Stimulated activated CD4-positive, alpha-beta T cell treated with anti-CD3 and anti-CD28 coated beads, Interleukin-1b, Interleukin-23, amount 100 ng/mL, for 48 hours (primary cell): Measurements from ENCODE around the gene CLN6.
"Not testable (repeated sequence)": the region's sequence is repeated elsewhere in the genome, so short reads cannot be mapped to it uniquely, and the experiment has no call there.

Experiments
- DNase-seq: peaks from one replicate; pipeline ENCODE4 v3.0.0-alpha.2; 2020

CLN6 gene

DNA sequence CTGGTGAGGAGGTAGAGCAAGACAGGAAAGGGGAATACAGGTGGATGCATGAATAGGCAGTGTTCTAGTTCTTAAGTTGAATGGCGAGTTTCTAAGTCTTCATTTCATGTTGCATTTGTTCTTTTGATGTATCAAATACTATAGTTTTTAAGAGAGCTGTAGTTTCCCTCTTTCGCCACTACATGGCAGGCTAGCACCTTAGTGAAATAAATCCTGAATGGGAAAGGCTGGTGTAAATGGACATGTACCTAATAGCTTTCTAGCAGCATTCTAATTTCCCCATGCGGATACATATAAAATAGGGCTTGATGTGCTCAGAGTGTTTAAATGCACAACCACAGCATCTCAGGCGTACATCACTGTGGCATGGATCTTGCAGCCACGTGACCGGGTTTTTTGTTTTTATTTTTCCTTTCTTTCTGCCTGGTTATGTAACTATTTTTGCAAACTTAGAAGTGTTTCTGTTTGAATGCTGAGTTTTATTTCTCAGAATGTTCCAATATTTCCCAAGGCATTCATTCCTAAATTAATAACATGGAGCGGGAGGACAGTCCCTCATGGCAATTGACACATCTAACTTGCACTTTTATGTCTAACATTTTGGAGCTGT lies 23.5 kb upstream of the CLN6 start:
- peak; percentile 21 for DNase-seq

DNA sequence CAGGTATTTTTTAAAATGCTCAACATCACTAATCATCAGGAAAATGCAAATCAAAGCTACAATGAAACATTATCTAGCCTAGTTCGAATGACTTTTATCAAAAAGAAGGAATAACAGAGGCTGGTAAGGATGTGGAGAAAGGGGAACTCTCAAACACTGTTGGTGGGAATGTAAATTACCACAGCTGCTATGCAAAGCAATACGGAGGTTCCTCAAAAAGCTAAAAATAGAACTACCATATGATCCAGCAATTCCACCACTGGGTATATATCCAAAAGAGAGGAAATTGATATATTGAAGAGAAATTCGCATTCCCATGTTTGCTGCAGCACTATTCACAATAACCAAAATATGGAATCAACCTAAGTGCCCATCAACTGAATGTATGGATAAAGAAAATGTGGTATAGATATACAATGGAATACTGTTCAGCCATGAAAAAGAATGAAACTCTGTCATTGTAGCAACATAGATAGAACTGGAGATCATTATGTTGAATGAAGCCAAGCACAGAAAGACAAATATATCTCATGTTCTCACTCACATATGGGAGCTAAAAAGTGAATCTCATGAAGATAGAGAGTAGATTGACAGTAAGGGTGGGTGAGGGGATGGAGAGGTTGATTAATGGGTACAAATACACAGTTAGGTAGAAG lies 19.7 kb upstream of the CLN6 start:
- no peak for DNase-seq

DNA sequence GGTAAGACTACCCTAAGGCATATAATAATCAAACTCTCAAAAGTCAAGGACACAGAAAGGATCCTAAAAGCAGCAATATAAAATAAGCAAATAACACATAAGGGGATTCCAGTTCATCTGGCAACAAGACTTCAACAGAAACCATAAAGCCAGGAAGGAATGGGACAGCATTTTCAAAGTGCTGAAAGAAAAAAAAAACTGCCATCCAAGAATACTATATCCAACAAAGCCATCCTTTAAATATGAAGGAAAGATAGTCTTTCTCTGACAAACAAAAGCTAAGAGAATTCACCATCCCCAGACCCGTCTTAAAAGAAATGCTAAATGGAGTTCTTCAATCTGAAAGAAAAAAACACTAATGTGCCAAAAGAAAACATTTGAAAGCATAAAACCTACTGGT lies 14.7 kb upstream of the CLN6 start:
- no peak for DNase-seq

DNA sequence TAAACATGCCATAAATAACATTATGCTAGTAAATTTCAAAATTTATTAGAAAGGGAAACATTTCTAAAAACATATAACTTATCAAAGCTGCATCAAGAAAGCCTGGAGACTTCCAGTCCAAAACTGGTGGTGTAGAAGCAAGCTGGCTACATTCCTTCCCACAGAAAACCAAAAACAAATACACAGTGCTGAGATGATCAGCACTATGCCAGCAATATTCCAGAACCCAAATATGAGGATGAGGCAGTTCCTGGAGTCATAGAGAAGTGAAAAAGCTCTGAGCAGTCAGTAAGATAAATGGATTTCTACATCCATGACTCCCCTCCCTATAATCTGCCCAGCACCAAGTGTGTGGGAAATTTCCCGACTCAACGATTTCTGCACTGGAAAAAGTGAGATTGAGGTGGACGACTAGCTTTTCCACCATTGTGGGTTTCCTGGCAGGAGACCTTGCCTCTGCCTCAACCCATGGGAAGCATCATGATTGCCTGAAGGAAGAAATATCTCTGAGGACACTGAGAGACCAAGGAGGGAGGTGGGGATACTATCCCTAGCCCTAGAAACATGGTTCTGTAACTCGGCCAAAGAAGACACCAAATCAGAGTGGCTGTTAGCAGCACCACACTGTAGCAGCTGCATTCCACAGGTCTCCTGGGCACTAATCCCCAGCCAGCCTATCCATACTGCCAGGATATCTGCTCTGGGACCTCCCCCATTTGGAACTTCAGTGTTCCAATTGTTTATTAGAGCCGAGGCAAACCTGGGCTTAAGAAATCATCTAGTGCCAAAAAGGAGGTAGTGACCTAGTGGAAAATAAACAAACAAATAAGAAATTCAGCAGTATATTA lies 11.8 kb upstream of the CLN6 start:
- no peak for DNase-seq

DNA sequence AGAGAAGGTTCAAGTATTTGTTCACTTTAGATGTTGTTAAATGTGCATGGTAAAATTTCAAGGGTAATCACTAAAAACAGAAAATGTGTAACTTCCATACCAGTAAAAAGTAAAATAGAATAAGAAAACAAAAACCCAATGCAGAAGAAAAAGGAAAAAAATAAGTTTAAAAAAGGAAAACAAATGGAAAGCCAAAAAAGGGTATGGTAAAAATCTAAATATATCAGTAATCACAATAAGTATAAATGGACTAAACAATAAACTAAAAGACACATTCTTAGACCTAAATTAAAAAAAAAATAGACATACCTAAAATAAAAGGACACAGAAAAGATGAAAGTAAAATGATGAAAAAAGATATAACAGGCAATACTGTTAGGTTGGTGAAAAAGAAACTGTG lies 9.5 kb upstream of the CLN6 start:
- no peak for DNase-seq

DNA sequence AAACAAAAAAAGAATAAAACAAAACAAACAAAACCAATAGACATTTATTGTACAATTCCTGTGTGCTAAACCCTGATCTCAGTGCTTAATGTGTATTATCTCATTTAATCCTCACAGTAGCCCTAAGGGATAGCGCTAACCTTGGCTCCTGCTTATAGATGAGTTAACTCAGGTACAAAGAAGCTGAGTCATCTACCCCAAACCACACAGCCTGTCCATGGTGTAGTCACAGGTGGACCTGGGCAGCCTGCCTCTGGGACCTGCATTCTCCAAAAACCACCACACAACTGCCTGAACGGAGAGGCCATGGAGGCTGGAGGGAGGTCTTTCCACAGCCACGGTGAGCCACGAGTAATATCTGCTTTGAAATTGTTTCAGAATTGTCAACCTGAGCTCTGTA lies 5.5 kb upstream of the CLN6 start:
- no peak for DNase-seq

DNA sequence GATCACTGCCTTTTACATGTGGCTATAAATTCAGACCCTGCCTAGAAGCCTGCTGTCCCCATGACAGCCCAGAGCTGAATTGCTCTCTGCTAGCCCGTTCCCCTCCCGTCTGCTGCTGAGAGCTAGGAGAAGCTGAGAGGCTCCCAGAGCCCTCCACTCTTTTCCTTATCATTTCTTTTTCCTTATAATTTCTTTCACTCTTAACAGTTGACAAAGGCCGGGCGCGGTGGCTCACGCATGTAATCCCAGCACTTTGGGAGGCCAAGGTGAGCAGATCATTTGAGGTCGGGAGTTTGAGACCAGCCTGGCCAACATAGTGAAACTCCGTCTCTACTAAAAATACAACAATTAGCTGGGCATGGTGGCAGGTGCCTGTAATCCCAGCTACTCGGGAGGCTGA lies 5.0 kb upstream of the CLN6 start:
- DNase-seq, result not testable (repeated sequence)

DNA sequence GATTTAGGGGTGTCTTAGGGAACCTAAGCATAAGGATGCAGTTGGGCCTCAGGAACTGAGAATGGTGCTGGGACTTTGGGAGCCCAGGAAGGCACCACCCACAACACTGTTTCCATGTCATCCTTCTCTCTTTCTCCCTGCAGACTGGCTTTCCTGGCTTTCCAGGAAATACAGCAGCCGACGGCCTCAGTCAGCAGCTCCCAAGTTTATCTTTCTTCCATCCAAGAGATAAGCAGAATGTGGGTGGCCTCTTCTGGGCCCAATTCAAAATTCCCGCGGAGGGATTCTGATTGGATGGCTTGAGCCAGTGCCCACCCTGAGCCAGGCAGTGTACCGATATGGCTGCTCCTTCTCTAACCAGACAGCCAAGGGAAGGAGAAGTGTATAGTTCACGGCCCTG lies 4.5 kb upstream of the CLN6 start:
- DNase-seq, result no peak

DNA sequence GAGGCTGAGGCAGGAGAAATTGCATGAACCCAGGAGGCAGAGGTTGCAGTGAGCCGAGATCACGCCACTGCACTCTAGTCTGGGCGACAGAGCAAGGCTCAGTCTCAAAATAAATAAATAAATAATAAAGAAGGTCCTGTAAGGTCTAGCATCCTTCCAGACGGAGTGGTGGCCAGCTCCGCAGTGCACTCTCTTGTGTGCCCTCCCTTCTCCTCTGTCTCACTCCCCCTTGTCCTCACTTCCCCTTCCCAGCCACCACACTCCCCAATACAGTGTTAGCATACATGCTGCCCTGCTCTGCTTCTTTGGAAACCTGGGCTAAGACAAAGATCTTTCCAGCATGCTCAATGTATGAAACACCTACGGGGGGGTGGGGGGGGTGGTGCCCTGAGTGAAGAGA lies 3.4 kb upstream of the CLN6 start:
- no peak for DNase-seq

DNA sequence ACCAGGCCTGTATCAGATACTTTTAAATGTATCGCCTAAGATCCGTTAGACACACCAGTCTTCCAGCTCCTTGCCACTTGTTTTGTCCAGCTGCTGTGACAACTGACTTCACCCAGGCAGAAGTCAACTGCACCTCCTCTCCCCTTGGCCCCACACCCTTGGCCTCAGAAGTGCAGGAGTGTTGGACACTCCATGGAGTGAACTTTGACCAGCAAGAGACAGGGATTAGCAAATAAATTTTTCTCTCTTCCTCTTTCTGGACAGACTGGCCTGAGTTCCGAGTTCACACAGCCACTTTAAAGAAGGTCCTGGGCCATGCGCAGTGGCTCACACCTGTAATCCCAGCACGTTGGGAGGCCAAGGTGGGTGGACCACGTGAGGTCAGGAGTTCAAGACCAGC lies 2.9 kb upstream of the CLN6 start:
- no peak for DNase-seq

DNA sequence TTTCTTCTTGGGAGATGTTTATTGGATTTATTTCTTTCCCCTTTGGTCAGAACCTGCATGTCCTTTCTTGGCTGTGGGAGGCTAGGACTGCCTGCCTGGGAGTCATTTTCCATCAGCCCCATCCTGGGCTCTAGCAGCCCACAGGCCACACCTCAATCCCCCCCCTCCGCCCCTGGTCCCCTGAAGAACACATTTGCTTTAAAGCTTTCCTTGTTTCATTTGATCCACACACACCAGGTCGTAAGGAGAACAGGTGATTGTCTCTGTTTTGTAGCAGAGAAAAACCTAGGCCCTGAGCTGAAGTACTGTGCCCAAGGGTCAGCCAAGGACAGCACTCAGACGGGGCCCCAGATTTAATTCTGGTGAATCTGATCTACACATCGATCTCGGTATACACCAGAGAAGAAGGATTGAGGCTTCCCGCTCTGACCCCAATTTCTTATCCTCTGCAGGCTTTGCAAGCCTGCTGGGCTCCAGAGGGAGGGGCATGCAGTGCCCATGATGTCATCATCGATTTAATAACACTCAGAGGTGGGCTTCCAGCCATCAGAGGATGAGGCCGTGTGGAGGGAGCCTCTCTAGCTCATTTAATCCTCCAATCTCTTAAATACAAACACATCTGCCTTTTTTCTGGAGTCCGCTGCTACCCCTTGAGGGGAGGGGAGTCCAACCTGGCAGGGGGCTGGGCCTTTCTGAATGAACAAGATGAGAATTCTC lies 1.7 kb upstream of the CLN6 start:
- DNase-seq, result no peak

DNA sequence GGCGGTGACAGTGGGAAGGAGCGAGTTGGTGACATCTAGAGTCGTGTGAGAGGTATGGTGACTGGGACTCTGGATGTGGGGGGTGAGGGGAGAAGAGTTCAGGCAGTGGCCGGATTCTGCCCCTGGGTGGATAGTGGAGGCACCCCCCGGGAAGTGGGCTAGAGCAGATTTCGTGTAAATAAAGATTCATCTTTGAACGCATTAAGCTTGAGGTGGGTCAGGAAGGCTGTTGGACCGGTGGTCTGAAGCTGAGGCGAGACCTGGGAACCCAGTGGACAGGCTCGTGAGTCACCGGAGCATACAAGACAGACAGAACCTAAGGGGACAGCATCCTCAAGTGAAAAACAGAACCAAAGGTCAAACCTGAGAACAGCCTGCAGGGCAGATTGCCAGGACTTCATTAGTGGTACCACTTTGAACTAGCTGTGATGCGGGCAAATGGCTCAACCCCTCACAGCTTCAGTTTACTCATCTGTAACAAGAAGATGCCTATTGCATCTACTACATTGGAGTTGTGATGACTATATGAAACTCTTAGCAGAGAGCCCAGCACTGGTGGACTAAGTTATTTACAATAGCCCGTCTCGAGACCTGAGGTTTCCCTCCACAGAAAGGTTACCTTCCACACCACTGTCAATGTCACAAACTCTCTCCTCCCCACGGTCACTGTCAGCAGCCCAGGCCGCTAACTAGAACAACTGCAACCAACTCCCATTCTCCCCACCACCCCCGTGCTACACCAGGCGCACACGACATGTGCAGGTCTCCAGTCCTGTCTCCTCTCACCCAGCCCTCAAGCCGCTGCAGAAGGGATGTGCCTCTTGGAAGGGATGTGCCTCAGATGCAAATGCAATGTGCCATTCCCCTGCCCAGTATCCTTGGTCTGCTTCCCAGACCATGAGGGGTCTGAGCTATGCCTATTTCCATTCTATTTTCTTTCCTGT lies 901 bp upstream of the CLN6 start:
- DNase-seq, result peak; percentile 20

DNA sequence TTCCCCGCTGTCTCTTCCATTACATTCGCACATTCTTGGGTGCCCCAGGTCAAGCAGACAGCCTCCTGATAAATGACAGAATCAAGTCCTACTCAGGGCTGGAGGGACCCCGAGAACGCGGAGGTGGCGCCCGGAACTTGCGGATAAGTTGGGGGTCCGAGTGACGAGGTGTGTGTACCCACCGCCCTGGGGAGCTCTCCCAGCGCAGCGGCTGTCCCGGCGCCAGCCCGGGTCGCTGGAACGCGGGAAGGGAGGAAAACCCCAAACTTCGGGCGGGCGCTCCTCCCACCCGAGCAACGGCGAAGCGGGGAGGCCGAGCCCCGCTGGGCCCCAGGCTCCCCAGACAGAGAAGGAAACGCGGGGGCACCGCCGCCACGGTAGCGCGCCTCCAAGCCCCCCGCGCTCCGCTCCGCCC lies 550 bp downstream of the CLN6 start:
- DNase-seq, result peak; percentile 19

DNA sequence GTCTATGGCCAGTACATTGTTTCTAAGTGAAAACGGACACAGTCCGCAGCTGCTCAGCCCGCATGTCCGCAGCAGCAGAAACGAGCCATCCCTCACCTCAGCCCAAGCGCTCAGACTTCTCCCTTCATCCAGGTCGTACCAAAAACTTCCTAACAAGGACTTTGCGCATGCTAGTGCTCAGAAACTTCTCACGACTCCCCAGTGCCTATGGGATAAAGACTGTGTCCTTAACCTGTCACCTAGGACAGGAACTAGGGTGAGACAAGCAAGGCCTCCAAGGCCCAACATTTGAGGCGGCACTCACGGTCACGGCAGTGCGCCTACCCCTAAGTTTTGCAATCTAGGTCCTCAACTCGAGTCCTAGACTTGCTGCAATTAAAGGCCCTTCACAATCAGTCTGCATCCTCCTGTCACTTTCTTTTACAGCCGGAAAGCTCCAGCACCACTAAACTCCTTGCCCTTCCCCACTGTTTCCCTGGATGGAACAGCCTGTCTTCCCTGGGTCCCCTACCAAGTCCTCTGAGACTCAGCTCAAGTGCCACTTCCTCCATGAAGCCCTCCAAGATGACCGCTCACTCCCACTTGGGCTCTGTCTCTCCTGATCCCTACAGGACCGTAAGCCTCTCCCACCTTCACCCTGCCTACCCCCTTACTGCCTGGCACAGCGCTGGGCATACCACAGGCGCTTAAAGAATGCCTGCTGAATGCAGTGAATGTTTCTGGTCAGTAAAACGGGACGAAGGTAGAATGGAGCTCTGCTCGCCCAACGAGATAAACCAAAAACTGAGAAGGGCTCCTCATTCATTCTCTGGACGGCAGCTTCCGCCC lies 1.2 kb downstream of the CLN6 start:
- no peak for DNase-seq

DNA sequence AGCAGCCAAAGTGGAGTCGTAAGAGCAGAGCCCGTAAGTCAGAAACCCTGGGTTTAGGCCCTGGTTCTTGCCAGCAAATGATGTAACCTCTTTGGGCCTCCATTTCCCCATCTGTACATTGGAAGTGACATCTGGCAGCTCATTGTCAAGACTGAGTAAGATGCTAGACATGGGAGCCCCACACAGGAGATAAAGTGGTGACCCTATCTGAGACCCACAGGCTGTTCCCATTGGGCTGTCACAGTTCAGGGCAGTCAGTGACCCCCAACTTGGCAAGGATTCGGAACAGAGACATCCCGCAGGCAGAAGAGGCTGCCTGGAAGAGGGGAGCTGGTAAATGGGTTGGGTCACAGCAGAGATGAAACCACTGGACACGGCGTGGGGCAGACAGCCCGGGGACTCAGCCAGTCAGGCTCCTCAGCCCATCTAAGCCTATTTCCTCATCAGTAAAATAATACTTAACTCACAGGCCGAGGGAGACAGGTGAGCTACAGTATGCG lies 1.8 kb downstream of the CLN6 start:
- no peak for DNase-seq

DNA sequence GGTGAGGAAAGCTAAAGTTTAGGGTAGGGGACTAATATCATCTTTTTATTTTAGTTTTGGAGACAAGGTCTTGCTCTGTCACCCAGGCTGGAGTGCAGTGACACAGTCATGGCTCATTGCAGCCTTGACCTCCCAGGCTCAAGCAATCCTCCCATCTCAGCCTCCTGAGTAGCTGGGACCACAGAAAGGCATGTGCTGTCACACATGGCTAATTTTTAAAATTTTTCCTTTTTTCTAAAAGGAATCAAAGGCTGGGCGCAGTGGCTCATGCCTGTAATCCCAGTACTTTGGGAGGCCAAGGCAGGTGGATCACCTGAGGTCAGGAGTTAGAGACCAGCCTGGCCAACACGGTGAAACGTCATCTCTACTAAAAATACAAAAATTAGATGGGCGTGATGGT lies 4.1 kb downstream of the CLN6 start:
- not testable (repeated sequence) for DNase-seq

DNA sequence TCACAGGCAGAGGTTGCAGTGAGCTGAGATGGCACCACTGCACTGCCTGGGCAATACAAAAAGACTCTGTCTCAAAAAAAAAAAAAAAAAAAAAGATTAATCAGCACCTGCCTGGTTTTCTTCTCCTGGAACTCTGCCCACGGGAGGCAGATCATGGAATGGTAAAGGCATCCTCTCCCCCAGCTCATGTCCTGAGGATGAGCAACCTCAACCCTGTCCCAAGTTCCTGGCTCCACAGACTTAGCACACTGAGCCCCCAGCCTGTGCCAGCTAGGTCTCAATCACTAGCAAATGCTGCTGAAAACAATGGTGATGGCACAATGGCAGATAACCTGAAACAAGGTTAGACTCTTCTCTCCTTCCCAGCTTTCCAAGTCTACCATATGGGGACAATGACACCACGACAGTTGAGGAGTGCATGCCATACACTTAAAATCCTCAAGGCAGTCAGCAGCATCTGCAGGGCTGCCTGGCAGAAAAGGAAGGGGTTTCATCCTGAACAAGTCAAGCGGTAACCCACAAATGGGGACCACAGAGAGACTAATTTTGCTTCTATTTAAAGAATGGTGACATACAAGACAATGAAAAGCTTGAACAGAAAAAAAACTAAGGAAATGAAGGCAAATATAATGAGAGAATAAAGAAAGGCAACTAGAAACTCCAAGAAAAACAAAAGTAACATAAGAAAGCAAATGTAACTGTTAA lies 4.8 kb downstream of the CLN6 start:
- no peak for DNase-seq

DNA sequence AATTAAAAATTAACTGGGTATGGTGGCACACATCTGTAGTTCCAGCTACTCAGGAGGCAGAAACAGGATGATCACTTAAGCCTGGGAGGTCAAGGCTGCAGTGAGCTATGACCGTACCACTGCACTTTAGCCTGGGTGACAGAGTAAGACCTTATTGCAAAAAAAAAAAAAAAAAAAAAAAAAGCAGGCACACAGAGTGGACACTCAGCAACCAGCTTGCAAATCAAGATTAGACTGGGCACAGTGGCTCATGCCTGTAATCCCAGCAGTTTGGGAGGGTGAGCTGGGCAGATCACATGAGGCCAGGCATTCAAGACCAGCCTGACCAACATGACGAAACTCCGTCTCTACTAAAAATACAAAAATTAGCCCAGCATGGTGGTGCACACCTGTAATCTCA lies 5.4 kb downstream of the CLN6 start:
- DNase-seq, result no peak

DNA sequence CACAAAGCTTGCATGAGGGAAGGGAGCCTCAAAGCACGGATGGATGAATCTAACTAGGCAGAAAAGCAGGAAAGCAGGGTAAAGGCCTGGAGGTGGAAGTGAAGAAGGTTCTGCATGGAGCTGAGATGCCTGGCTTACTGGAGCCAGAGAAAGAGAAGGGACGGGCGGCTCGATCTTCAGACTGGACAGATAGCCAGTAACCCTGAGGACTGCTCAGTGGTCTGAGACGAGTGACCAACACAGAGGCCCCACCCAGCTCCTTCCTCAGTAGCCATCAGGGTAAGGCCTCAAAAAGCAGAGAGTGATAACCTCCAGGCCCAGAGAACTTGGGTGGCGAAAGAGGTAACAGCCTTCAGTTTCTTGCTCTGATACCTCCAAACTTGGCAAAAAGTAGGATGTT lies 6.4 kb downstream of the CLN6 start:
- DNase-seq, result no peak

DNA sequence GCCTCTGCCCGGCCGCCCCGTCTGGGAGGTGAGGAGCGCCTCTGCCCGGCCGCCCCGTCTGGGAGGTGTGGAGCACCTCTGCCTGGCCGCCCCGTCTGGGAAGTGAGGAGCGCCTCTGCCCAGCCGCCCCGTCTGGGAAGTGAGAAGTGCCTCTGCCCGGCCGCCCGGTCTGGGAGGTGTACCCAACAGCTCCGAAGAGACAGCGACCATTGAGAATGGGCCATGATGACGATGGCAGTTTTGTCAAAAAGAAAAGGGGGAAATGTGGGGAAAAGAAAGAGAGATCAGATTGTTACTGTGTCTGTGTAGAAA lies 7.1 kb downstream of the CLN6 start:
- not testable (repeated sequence) for DNase-seq
